GM19463 (cell line): Measurements from ENCODE around the gene BCL7A.
"Not testable (repeated sequence)": the region's sequence is repeated elsewhere in the genome, so short reads cannot be mapped to it uniquely, and the experiment has no call there.

ENCODE experiments used
- ATAC-seq: cut with Tn5 transposase; IDR thresholded peaks from one replicate; pipeline ENCODE4 v1.9.1; 2021; ENCODE audit warnings: mild to moderate bottlenecking, moderate library complexity; ENCODE audit not compliant: unreplicated experiment

BCL7A gene

DNA sequence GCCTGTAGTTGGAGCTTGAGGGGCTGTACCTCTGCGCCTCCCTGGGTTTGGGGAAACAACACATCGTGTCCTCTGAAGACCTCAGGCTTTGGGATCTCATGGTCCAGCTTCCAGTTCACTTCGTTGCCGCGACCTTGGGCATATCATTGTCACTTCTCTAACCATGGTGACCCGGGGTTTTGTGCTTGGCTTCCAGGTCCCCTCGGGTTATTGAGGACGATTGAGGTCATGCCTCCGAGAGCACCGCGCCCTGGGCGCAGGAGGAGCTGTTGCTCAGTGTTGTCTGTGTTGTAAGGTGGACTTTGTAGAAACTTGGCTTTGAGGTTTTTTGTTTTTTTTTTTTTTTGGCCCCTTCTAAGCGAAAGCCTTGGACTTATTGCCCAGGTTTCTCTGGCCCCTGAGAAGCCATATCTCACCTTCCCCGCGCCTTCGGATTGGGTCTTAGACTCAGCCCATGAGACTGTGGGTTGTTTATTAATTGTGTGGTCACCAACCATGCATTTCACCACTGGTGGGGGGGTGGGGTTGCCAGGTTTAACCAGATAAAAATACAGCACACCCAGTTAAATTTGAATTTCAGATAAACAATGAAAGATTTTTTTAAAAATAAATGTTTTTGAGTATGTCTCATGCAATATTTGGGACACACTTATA is 2.6 kb downstream of the BCL7A start:
- ATAC-seq, result no peak

DNA sequence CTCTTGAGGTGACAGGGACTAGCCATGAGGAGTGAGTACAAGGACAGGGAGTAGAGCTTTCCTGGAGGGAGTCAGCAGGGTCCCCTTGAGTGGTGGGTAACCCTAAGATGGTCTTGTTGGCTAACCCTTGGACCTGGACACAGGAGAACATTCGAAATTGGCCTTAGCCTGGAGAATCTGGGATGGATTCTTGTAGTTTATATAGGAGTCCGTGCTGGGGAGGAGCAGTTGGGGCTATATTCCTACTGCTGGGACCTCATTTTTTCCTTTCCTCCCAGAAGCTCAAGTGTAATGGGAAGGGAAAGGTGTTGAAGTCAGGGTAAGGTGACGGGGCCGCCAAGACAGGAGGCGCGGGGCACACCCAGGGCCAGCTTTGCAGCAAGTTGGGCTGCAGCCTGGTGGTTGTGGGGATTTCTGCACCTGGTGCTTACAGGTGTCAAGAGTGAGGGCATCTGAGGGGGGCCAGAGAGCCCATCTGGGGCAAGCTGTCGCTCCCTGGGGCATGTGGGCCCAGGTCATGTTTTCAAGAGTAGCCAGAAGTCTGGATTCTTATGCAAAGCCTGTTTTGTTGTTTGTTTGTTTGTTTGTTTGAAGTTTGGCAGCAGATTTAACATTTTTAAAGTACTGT is 5.1 kb downstream of the BCL7A start:
- no peak for ATAC-seq

- ATAC-seq, result no peak
Measured at GRCh38 chr12:122028165-122028904, 6.7 kb downstream of the BCL7A start.

DNA sequence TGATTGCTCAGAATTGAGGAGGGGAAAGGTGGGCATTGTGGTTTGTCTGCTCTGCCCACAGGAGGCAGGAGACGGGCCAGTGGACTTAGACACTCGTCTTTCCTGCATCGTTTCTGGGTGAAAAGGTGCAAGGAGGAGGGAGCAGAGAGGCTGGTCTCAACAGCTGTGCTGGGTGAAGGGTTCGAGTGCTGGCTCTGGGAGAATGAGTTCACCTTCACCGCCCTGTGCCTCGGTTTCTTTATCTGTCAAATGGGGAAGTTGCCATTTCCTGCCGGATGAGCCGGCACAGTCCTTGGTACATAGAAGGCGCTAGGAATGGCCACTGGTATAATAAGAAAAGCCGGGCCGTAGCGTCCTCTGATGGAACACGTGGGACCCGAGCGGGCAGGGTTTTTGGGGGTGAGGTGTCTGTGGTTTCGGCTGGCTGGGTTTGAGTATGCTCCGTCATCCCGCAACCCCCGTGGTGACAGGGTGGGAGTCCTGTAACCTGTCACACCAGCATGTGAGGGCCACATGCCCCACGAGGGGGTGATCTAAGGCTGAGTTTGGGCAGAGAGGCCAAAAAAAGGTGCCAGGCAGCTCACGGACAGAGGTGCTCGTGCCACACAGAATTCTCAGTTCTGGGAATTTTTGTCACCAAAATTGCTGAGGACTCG is 7.3 kb downstream of the BCL7A start:
- ATAC-seq, result no peak

DNA sequence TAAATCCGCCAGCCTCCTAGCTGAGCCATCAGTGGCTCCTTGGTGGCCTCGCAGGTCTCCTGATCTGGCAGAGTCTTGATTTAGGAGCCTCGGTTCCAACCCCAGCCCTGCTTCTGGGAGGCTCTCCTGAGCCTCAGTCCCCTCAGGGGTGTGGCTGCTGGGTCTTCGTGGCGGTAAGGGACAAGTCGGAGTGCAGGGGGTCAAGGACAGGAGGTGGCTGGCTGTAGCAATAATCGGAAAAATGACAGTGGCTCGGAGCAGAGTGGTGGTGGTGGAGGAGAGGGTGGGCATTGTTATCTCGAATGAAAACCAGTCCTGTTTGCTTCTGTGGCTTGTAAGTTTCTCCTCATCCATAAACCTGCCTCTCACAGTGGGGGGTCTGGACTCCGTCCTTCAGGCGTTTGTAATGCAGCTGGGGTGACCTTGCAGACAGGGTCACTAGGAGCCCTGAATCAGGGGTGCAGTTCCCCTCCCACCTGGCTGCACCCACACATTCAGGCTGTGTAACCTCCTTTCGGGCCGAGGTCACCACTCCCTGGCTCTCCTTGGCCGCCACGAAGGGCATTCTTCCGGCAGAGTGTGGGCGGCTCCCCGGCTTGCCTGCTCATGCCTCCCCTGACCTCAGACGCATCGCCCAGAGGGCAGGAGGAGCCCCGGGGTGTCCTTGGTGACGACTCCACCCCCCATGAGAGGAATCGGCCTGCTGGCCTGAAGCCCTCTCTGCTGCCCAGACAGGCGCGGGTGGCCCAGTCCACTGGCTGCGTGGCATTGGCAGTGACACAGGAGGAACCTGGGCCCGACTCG is 8.1 kb downstream of the BCL7A start:
- ATAC-seq, result no peak

- ATAC-seq, result no peak
Measured at GRCh38 chr12:122030424-122031035, 8.8 kb downstream of the BCL7A start.

- ATAC-seq, result no peak
Measured at GRCh38 chr12:122031342-122032216, 9.9 kb downstream of the BCL7A start.

DNA sequence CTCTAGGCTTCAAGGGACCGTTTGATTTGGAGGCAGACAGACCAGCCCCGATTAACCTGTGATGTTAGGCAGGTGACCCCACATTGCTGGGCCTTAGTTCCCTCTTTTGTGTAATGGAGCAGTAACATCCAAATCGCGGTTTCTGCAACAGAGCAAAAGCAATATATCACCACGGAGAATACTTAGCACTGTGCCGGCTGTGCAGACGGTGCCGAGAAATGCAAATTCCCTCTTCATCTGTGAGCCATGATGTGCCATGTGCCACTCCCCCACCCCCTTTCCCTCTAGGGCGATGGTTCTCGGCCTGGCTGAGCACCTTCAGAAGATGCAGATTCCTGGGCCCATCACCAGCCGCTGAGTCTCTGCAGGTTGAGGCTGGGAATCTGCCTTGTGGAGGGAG is 10.9 kb downstream of the BCL7A start:
- ATAC-seq, result no peak

DNA sequence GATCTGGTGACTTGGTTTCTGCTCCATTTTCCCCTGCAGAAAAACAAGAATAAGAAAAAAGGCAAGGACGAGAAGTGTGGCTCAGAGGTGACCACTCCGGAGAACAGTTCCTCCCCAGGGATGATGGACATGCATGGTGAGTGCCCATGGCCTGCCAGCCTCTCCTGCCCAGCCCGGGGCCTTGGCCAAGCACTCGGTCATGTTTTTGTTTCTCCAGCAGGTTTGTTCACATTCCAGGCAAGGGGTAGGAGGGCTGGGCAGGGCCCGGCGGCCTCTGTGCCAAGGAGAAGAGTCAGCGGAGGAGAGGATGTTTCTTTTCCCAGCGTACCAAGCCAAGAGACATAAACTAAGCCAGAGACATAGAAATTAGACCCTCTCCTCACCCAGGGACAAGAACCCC is 13.6 kb downstream of the BCL7A start:
- ATAC-seq, result no peak

- no peak for ATAC-seq
Measured at GRCh38 chr12:122036153-122036552, 14.5 kb downstream of the BCL7A start.

DNA sequence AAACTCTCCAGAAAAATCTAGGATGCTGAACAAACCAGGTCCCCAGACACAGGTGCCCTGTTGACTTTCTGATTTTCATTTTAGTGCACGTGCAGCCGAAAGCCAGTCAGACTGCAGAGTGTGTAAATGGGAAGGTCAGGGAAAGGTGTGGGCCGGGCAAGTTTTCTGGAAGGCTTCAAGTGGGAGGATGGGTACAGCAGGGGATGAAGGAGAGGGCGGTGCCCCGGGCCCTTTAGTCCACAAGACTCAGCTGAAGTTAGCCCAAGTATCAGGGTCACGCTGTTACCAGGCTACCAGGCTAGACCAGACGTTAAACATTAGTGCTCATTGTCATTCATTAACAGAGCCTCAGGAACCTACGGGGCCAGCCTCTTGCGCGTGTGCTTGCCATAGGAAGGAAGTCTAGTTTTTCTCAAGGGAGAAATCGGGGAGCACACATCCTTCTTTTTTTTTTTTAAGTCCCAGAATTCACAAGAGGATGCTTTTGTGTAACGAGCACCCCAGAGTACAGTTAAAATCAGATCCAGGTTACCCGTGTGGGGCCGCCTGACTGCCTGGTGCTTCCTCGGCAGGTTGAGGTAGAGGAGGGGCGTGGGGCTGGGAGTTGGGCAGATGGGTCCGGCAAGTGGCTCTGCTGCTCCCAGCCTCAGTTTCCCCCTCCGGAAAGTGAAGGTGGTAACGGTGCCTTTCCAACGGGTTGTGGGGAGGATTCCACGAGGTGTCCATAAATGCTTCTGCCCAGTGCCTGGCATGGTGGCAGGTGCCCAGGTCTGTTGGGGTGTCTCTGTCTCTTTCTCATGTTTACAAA is 19.1 kb downstream of the BCL7A start:
- ATAC-seq, result peak; percentile 57

DNA sequence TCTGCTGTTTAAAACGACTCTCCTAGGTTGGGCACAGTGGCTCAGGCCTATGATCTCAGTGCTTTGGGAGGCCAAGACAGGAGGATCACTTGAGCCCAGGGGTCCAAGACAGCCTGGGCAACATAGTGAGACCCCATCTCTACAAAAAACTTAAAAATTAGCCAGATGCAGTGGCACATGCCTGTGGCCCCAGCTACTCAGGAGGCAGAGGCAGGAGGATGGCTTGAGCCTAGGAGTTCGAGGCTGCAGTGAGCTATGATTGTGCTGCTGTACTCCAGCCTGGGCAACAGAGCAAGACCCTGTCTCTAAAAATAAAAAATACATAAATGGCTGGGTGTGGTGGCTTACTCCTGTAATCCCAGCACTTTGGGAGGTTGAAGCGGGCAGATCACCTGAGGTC is 19.8 kb downstream of the BCL7A start:
- ATAC-seq, result not testable (repeated sequence)

DNA sequence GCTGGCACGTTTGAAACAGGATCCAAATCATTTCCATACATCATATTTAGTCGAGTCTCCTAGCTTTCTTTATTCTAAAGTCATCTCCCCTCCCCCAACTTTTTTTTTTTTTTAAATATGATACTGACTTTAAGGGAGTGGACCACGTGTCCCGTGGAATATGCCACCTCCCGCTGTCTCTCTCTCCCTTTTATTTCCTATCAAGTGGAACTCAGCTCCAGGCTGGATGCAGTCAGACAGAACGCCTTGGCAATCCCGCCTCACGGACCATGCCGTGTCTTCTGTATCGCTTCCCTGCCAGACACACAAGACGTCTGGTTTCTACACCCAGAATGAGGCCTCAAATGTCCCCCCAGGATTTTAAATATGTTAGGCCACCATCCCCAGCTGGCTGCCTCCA is 21.2 kb downstream of the BCL7A start:
- ATAC-seq, result no peak

- ATAC-seq, result no peak
Measured at GRCh38 chr12:122043476-122043875, 21.8 kb downstream of the BCL7A start.

DNA sequence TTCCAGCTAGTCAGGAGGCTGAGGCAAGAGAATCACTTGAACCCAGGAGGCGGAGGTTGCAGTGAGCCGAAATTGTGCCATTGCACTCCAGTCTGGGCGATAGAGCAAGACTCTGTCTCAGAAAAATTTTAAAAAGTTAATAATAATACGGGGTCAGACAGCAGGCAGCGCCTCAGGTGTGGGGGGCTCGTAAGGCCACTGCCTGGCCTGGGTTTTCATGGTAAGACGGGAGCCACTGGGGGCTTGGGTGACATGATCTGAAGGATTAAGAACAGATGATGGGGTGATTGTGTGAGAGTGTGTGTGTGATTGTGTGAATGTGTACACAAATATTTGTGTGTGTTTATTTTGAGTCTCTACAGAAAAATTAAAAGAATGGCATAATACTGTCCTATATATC is 23.6 kb downstream of the BCL7A start:
- ATAC-seq, result no peak

DNA sequence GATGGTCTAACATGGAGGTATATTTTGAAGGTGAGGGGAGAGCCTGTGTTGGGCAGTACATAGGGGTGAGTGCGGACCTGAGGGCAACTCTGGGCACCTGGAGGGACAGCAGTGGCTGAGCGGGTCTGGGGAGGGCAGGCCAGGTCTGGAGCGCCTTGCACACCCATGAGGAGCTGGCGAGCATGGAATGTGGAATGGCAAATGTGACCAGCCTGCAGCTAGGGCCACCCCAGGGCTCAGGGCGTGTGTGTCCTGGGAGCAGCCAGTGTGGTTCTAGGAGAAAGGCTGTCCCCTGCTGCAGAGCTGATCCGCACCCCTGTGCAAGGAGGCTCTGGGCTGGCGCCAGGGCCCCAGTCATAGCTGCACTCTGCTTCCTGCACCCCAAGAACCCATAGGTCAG is 24.5 kb downstream of the BCL7A start:
- ATAC-seq, result no peak

DNA sequence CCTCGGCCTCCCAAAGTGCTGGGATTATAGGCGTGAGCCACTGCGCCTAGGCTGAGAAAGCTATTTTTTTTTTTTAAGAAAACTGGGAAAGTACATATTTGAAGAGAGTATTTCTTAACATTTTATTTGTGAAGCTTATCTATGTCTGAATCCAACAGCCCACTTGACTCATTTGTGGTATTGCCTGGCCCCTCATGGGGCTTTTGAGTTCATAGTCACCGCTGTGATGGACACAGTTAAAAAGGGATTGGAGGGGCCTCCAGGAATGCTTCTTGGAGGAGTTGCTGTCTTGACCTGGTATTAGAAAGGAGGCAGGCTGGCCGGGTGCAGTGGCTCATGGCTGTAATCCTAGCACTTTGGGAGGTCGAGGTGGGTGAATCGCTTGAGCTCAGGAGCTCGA is 26.5 kb downstream of the BCL7A start:
- ATAC-seq, result no peak

- no peak for ATAC-seq
Measured at GRCh38 chr12:122049827-122050226, 28.1 kb downstream of the BCL7A start.

DNA sequence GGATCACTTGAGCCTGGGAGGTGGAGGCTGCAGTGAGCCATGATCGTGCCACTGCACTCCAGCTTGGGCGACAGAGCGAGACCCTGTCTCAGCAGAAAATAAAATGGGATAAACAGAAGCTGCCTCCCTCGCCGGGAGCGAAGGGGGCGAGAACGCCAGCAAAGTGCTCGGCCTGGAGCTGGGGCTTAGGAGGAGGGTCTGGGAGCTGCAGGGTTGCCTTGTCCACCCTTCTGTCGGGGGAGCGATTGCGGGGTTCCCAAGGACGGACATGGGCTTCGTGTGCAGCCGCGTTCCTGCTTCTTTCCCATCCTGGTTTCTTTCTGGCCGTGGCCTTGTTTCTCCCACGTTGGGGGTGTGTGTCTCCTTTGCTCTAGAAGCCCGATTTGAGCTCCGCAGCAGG is 29.0 kb downstream of the BCL7A start:
- no peak for ATAC-seq
